ENCODE results near the gene BMPR2. TPM values are rescaled to one million over a fixed set of nuclear protein-coding genes. Genes with fewer than 3 reads are reported as not detected.
"Not testable (repeated sequence)": the region's sequence is repeated elsewhere in the genome, so short reads cannot be mapped to it uniquely, and the experiment has no call there.

Gene BMPR2
- total RNA-seq, 4 donors from 2014 or later = 37.8 to 53.3 (median 51.2) TPM

DNA sequence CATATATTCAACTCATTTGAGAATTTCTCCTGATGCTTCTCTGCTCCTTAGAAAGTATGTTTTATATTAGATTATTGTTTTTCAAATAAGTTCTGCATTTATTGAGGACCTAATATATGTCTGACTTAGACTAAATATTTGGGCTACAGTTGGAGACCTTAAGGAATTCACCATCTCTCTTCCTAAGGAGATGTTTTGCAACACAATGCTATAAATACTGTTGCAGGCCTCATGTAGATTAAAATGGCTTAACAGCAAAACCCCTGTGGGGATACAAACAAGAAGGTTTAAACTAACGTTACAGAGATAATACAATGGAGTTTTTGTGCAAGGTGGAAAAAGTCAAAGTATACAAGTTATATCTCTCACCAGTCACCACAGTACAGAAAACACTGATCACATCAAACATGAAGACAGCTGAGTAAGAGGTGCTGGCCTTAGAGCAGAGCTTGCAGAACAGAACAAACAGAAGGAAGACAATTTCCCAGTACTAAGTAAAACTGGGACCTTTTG lies 20.1 kb upstream of the BMPR2 start:
- Histone ChIP-seq H3K9me3 (no peaks in the 10 kb centered on the region), H3K36me3 (peaks cover 0 to 31% (median 0%) of the 10 kb centered on the region in 3 donors), H3K27me3 (no peaks in the 10 kb centered on the region), H3K4me1 (no peaks in the 10 kb centered on the region), H3K4me3 (no peak overlapping the region), H3K27ac (no peak overlapping the region)
- 38 to 50% methylated on average over 1 of the region's 1 CpG for WGBS, 2 donors
- TF ChIP-seq EP300 (IDR thresholded peaks at IDR 0.05) (no peak), POLR2A (IDR thresholded peaks at IDR 0.05) (no peak)
- TF ChIP-seq, protein P1, sequence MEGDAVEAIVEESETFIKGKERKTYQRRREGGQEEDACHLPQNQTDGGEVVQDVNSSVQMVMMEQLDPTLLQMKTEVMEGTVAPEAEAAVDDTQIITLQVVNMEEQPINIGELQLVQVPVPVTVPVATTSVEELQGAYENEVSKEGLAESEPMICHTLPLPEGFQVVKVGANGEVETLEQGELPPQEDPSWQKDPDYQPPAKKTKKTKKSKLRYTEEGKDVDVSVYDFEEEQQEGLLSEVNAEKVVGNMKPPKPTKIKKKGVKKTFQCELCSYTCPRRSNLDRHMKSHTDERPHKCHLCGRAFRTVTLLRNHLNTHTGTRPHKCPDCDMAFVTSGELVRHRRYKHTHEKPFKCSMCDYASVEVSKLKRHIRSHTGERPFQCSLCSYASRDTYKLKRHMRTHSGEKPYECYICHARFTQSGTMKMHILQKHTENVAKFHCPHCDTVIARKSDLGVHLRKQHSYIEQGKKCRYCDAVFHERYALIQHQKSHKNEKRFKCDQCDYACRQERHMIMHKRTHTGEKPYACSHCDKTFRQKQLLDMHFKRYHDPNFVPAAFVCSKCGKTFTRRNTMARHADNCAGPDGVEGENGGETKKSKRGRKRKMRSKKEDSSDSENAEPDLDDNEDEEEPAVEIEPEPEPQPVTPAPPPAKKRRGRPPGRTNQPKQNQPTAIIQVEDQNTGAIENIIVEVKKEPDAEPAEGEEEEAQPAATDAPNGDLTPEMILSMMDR (IDR thresholded peaks at IDR 0.05) = no peak
- DNase-seq (ENCODE audit: low spot score in 2 of 2) = no peak

DNA sequence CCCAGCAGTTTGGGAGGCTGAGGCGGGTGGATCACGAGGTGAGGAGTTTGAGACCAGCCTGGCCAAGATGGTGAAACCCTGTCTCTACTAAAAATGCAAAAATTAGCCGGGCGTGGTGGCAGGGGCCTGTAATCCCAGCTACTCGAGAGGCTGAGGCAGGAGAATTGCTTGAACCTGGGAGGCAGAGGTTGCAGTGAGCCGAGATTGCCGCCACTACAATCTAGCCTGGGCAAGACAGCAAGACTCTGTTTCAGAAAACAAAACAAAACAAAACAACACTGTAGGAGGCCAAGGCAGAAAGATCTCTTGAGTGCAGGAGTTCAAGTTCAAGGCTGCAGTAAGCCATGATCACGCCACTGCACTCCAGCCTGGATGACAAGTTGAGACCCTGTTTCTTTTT lies 17.2 kb upstream of the BMPR2 start:
- WGBS, 2 donors = 95 to 97% methylated on average over 8 of the region's 8 CpGs

DNA sequence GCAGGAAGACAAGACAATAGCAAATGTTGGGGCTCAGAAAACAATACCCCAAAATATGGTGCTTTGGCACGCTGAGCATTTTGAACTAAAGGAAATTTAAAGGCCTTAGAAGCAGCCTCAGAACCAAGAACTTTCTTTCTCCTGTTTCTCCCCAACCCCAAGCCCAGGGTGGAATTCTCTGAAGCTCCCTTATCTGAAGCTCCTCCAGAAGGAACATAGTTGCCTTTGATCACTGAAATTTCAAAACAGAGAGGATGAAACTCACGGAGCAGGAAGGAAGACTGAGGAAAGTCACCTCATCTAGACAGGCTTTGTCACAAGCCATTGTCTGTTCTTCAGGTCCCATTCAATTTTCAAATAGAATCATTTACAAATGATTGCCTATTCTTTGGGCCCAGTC lies 15.5 kb upstream of the BMPR2 start:
- TF ChIP-seq POLR2A (IDR thresholded peaks at IDR 0.05) (no peak), EP300 (IDR thresholded peaks at IDR 0.05) (no peak)
- TF ChIP-seq, protein P1 (IDR thresholded peaks at IDR 0.05) = no peak
- 87 to 93% methylated on average over 2 of the region's 2 CpGs for WGBS, 2 donors
- H3K9me3 ChIP-seq = no peaks in the 10 kb centered on the region
- no peaks in the 10 kb centered on the region for H3K4me1 ChIP-seq
- no peak overlapping the region for H3K4me3 ChIP-seq
- H3K27ac ChIP-seq = no peak overlapping the region
- no peak for DNase-seq (ENCODE audit: low spot score in 2 of 2)
- H3K27me3 ChIP-seq = no peaks in the 10 kb centered on the region
- H3K36me3 ChIP-seq = peaks cover 0 to 21% (median 0%) of the 10 kb centered on the region in 3 donors

More for the DNA sequence above, 17.2 kb upstream of the BMPR2 start:
- H3K36me3 ChIP-seq = peaks cover 0 to 31% (median 0%) of the 10 kb centered on the region in 3 donors
- H3K27me3 ChIP-seq; H3K4me3 ChIP-seq; H3K9me3 ChIP-seq; H3K4me1 ChIP-seq; H3K27ac ChIP-seq; DNase-seq (ENCODE audit: low spot score in 2 of 2): not testable (repeated sequence)

DNA sequence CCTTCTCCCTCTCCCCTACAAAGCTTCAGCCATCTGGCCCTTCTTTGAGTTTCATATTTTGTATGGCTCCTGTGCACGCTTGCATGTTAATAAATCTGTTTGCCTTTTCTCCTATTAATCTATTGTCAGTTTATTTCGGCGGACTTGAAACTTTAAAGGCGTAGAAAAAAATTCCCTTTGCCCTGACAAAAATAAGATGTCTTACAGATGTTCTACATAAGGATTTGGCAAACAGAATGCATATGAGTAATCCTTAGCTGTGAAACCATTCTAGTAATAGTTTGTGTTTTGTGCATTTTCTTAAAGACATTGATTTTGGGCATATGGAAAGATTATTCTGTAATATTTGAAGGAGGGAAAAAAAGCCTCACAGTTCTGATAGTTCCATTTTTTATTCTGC lies 15.0 kb upstream of the BMPR2 start:
- no peaks in the 10 kb centered on the region for H3K27me3 ChIP-seq
- no peak overlapping the region for H3K4me3 ChIP-seq
- TF ChIP-seq, protein P1 (IDR thresholded peaks at IDR 0.05) = no peak
- TF ChIP-seq EP300 (IDR thresholded peaks at IDR 0.05) (no peak), POLR2A (IDR thresholded peaks at IDR 0.05) (no peak)
- DNase-seq (ENCODE audit: low spot score in 2 of 2) = no peak
- H3K4me1 ChIP-seq = no peaks in the 10 kb centered on the region
- peaks cover 0 to 18% (median 0%) of the 10 kb centered on the region in 3 donors for H3K36me3 ChIP-seq
- no peaks in the 10 kb centered on the region for H3K9me3 ChIP-seq
- no peak overlapping the region for H3K27ac ChIP-seq
- WGBS, 2 donors = 83 to 86% methylated on average over 4 of the region's 4 CpGs

DNA sequence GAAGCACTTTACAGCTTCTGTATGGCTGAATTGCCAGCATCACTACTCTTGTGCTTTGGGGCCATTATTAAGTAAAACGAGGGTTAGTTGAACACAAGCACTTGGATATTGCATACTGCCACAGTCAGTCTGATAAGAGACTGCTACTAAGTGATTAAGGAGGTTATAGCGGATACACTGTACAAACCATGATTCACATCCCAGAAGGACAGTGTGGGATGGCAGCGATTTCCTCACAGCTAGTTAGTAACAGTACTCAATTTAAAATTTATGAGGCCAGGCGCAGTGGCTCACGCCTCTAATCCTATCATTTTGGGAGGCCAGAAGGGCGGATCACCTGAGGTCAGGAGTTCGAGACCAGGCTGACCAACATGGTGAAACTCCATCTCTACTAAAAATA lies 2.6 kb upstream of the BMPR2 start:
- H3K4me3 ChIP-seq = no peak overlapping the region

DNA sequence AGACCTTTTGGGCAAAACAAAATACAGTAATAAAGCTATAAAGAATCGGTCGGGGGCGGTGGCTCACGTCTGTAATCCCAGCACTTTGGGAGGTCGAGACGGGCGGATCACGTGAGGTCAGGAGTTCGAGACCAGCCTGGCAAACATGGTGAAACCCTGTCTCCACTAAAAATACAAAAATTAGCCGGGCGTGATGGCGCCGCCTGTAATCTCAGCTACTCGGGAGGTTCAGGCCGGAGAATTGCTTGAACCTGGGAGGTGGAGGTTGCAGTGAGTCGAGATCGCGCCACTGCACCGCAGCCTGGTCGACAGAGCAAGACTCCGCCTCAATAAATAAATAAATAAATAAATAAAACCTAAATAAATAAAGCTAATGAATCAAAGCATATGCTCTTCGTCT lies 1.7 kb upstream of the BMPR2 start:
- H3K4me1 ChIP-seq = peaks cover 0 to 26% (median under 1%) of the 10 kb centered on the region in 4 donors
- peak overlapping the region in 3 of 4 donors; percentile 95 to 99 (median 98) for H3K27ac ChIP-seq
- not testable (repeated sequence) for H3K9me3 ChIP-seq; DNase-seq (ENCODE audit: low spot score in 2 of 2); H3K27me3 ChIP-seq; H3K36me3 ChIP-seq
- H3K4me3 ChIP-seq = peak overlapping the region in 2 of 4 donors; percentile 59 to 98
- 83 to 87% methylated on average over 22 of the region's 22 CpGs for WGBS, 2 donors

More for the DNA sequence above, 2.6 kb upstream of the BMPR2 start:
- Histone ChIP-seq H3K9me3 (no peaks in the 10 kb centered on the region), H3K27me3 (no peaks in the 10 kb centered on the region), H3K4me1 (peaks cover 0 to 17% (median 0%) of the 10 kb centered on the region in 4 donors), H3K27ac (no peak overlapping the region), H3K36me3 (no peaks in the 10 kb centered on the region)
- TF ChIP-seq EP300 (IDR thresholded peaks at IDR 0.05) = no peak
- TF ChIP-seq POLR2A (IDR thresholded peaks at IDR 0.05) = no peak
- TF ChIP-seq, protein P1 (IDR thresholded peaks at IDR 0.05) = no peak
- 83 to 87% methylated on average over 7 of the region's 7 CpGs for WGBS, 2 donors
- no peak for DNase-seq (ENCODE audit: low spot score in 2 of 2)
